ENCODE data around the gene TK2. TPM values are rescaled to one million over a fixed set of nuclear protein-coding genes. Genes with fewer than 3 reads are reported as not detected.

Gene TK2
- total and polyA plus RNA-seq, 9 of the 15 experiments (the other 6 are each of a cell fraction or from before 2014, with no cell fraction given) = 1.1 to 10.2 (median 5.3) TPM

DNA sequence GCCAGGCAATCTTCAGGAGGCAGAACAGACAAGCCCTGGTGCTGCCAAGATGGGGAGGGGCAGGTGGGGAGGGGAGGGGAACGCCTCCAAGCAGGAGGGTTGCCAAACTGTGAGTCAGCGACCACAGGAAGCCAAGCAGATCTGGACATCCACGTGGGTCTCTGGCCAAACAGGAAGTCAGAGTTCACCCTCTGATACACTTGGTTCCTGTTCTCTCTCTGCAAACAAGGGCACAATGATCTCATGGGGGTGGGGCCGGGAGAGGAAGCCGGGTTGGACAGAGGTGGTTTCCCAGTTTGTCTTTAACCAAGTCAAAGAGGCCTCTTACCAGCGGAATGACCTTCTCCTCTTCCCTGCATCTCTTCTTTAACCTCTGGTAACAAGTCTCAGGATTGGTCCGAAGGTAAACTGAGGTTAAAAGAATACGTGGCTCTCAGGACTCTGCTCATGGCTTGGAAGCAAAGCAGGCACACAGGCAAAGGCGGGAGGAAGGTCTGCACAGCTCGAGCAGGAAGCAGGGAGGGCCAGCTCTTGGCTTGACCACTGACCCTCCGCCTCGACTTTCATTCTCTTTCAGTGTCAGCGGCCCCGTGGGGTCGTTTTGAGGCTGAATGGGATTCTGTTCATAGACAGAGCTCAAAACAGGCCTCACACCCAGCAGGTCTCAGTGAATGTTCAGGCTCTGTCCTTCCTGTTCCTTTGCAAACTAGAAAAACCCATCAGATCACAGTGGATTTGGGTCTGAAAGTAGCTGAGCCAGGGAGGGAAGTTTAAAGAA is 32.9 kb downstream of the TK2 start (continued):
- no peak for TF ChIP-seq CREB5 (CRISPR knock-in tag; IDR thresholded peaks at IDR 0.05)
- TF ChIP-seq ZNF75A (CRISPR knock-in tag; IDR thresholded peaks at IDR 0.05) = no peak
- no peak for TF ChIP-seq ZNF121 (CRISPR knock-in tag; conservative IDR thresholded peaks at IDR 0.05)
- TF ChIP-seq ARNT (IDR thresholded peaks at IDR 0.05) = peak in 1 of 2 experiments; percentile 71; a peak in 1 of 4 replicates
- TF ChIP-seq SMAD1 (IDR thresholded peaks at IDR 0.05; ENCODE audit: low read depth, low read length, partially characterized antibody) = no peak
- TF ChIP-seq MECOM (CRISPR knock-in tag; IDR thresholded peaks at IDR 0.05) = no peak
- TF ChIP-seq ZNF584 (CRISPR knock-in tag; IDR thresholded peaks at IDR 0.05; ENCODE audit: low read depth) = peak; percentile 1; the same call in 1 of the 2 replicates
- TF ChIP-seq, protein P1, sequence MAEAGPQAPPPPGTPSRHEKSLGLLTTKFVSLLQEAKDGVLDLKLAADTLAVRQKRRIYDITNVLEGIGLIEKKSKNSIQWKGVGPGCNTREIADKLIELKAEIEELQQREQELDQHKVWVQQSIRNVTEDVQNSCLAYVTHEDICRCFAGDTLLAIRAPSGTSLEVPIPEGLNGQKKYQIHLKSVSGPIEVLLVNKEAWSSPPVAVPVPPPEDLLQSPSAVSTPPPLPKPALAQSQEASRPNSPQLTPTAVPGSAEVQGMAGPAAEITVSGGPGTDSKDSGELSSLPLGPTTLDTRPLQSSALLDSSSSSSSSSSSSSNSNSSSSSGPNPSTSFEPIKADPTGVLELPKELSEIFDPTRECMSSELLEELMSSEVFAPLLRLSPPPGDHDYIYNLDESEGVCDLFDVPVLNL (CRISPR knock-in tag; IDR thresholded peaks at IDR 0.05; ENCODE audit: low read depth) = no peak
- TF ChIP-seq ZNF830 (CRISPR knock-in tag; IDR thresholded peaks at IDR 0.05) = no peak
- TF ChIP-seq SMARCB1 (IDR thresholded peaks at IDR 0.05; ENCODE audit: insufficient read length, low read depth) = peak; percentile 45
- TF ChIP-seq ZNF609 (CRISPR knock-in tag; IDR thresholded peaks at IDR 0.05; ENCODE audit: borderline replicate concordance) = no peak
- TF ChIP-seq ZNF740 (CRISPR knock-in tag; IDR thresholded peaks at IDR 0.05) = no peak; the same call in 1 of the 2 replicates
- 0 out of 4 replicates have a peak, but pooled peaks of 1 of the 2 experiments have one; percentile 22 for TF ChIP-seq ZNF740 (tag; IDR thresholded peaks at IDR 0.05)
- no peak for TF ChIP-seq MTA3 (IDR thresholded peaks at IDR 0.05; ENCODE audit: borderline replicate concordance)
- TF ChIP-seq, protein P2, sequence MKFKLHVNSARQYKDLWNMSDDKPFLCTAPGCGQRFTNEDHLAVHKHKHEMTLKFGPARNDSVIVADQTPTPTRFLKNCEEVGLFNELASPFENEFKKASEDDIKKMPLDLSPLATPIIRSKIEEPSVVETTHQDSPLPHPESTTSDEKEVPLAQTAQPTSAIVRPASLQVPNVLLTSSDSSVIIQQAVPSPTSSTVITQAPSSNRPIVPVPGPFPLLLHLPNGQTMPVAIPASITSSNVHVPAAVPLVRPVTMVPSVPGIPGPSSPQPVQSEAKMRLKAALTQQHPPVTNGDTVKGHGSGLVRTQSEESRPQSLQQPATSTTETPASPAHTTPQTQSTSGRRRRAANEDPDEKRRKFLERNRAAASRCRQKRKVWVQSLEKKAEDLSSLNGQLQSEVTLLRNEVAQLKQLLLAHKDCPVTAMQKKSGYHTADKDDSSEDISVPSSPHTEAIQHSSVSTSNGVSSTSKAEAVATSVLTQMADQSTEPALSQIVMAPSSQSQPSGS (CRISPR knock-in tag; IDR thresholded peaks at IDR 0.05) = no peak
- TF ChIP-seq RFX5 (IDR thresholded peaks at IDR 0.05; ENCODE audit: low read depth, low read length) = no peak
- no peak for TF ChIP-seq PHF21A (IDR thresholded peaks at IDR 0.05; ENCODE audit: borderline replicate concordance, low read depth)
- no peak for TF ChIP-seq HMG20B (CRISPR knock-in tag; IDR thresholded peaks at IDR 0.05)
